Myometrial cell (primary cell): Measurements from ENCODE around the gene VDR. TPM values are rescaled to one million over a fixed set of nuclear protein-coding genes. Genes with fewer than 3 reads are reported as not detected.

ENCODE experiments used
- total RNA-seq: library from RNA; depleted of rRNA; stranded (reverse); fragments of >200 nt; gene quantifications from 2 replicates; pipeline ENCODE4 v1.2.3, GENCODE V29; 2015

Gene VDR
- total RNA-seq = 1.2 and 1.9 TPM in 2 replicates

GRCh38 chr12:47904713-47905709 is at the start of gene VDR:
VDR (minus strand) TSS chr12:47904994; CDS start chr12:47879113, 25,881 bp downstream.

GRCh38 chr12:47819896-47820630 is 84.7 kb downstream of the VDR start, which contains the start of gene HDAC7:
HDAC7 (minus strand) TSS chr12:47819903; CDS start chr12:47819785, 118 bp downstream.

Other genes with a start within 250 kb of the VDR start
- gene RPAP3, start 199.0 kb downstream of the VDR start, total RNA-seq = 13.0 and 17.5 TPM in 2 replicates
- under 0.01 TPM in 1 of 2 replicates, not detected in the other for gene ENDOU, start 179.5 kb downstream of the VDR start, total RNA-seq
- 0.89 and 4.3 TPM in 2 replicates for gene RAPGEF3, start 146.1 kb downstream of the VDR start, total RNA-seq
- gene SLC48A1, start 131.8 kb downstream of the VDR start, total RNA-seq = 10.4 and 15.6 TPM in 2 replicates
- 53.0 and 64.6 TPM in 2 replicates for gene HDAC7, start 85.1 kb downstream of the VDR start, total RNA-seq
- gene TMEM106C, start 58.6 kb upstream of the VDR start, total RNA-seq = 84.7 and 135 TPM in 2 replicates
- gene COL2A1, start 99.5 kb upstream of the VDR start, total RNA-seq = not detected in 2 replicates
- gene SENP1, start 201.1 kb upstream of the VDR start, total RNA-seq = 9.2 and 16.3 TPM in 2 replicates
- 59.9 and 64.0 TPM in 2 replicates for gene PFKM, start 214.4 kb upstream of the VDR start, total RNA-seq